ENCODE results near the gene RNF130. TPM values are rescaled to one million over a fixed set of nuclear protein-coding genes. Genes with fewer than 3 reads are reported as not detected.
A peak's percentile ranks its signal among the peaks of the same experiment; 100 is the strongest.

RNF130 gene
- total RNA-seq, 1 experiment from 2014 or later, result 31.4 TPM

- BruUV-seq (replicated peaks), result no TSS peak
- DNase-seq (ENCODE audit: low spot score), result no peak
- no peaks in the 10 kb centered on the region for H3K9me3 ChIP-seq (ENCODE audit: low read depth, low read length, poor library complexity, severe bottlenecking)
- intact Hi-C loops (cut with micrococcal nuclease; ENCODE audit: unreplicated experiment), result no loop called here
- H3K27me3 ChIP-seq (replicated peaks; ENCODE audit: insufficient read depth, low read depth, low read length, poor library complexity), result no peaks in the 10 kb centered on the region
- no peaks in the 10 kb centered on the region for H3K4me1 ChIP-seq (ENCODE audit: insufficient read depth, low read length, poor library complexity, severe bottlenecking)
- no peak overlapping the region for H3K4me3 ChIP-seq (ENCODE audit: low read depth, low read length, poor library complexity, severe bottlenecking)
- ChIA-PET CTCF (interaction anchor here (0.7 kb wide), 1 partner anchor 73 kb away, joined by 7 read pairs; no protein-coding TSS in a partner anchor), POLR2A (ENCODE audit: low non-redundant PET) (interaction anchor here (0.7 kb wide), 1 partner anchor 14 kb away, joined by 16 read pairs; no protein-coding TSS in a partner anchor)
- TF ChIP-seq, protein P1, sequence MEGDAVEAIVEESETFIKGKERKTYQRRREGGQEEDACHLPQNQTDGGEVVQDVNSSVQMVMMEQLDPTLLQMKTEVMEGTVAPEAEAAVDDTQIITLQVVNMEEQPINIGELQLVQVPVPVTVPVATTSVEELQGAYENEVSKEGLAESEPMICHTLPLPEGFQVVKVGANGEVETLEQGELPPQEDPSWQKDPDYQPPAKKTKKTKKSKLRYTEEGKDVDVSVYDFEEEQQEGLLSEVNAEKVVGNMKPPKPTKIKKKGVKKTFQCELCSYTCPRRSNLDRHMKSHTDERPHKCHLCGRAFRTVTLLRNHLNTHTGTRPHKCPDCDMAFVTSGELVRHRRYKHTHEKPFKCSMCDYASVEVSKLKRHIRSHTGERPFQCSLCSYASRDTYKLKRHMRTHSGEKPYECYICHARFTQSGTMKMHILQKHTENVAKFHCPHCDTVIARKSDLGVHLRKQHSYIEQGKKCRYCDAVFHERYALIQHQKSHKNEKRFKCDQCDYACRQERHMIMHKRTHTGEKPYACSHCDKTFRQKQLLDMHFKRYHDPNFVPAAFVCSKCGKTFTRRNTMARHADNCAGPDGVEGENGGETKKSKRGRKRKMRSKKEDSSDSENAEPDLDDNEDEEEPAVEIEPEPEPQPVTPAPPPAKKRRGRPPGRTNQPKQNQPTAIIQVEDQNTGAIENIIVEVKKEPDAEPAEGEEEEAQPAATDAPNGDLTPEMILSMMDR (conservative IDR thresholded peaks at IDR 0.05; ENCODE audit: low read depth, low read length), result no peak
- no peak for TF ChIP-seq EZH2 (IDR thresholded peaks at IDR 0.05; ENCODE audit: borderline replicate concordance, low read depth, low read length, poor library complexity, severe bottlenecking)
- H3K27ac ChIP-seq (ENCODE audit: low read depth, low read length, poor library complexity, severe bottlenecking), result no peak overlapping the region
- no peaks in the 10 kb centered on the region for H3K36me3 ChIP-seq (ENCODE audit: insufficient read depth, low read length, poor library complexity, severe bottlenecking)
These were observed 15.3 kb upstream of the RNF130 start for GRCh38 chr5:180086816-180087399.

DNA sequence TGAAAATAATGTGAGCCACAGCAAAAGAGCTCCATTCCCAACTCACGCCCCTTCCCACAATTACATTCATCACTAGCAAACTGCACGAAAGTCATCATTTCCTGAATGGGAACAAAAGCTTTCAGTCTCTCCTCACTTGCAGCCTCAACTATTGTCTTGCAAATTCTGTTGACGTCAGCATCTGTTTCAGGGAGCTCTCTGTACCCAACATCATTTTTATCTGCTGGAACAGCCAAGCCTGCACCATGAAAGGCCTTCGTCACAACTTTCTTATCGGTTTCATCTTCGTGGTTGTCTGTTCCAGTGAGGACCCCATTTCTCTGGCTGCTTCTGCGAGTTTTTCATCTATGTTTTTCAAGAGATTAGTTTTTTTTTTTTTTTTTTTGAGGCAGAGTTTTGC, 14.3 kb upstream of the RNF130 start:
- Histone ChIP-seq H3K9me3 (ENCODE audit: low read depth, low read length, poor library complexity, severe bottlenecking) (no peaks in the 10 kb centered on the region), H3K4me3 (ENCODE audit: low read depth, low read length, poor library complexity, severe bottlenecking) (no peak overlapping the region), H3K4me1 (ENCODE audit: insufficient read depth, low read length, poor library complexity, severe bottlenecking) (no peaks in the 10 kb centered on the region), H3K36me3 (ENCODE audit: insufficient read depth, low read length, poor library complexity, severe bottlenecking) (no peaks in the 10 kb centered on the region), H3K27me3 (replicated peaks; ENCODE audit: insufficient read depth, low read depth, low read length, poor library complexity) (no peaks in the 10 kb centered on the region), H3K27ac (ENCODE audit: low read depth, low read length, poor library complexity, severe bottlenecking) (no peak overlapping the region)
- CTCF ChIA-PET, result no interaction called here
- no TSS peak for BruUV-seq (replicated peaks)
- intact Hi-C loops (cut with micrococcal nuclease; ENCODE audit: unreplicated experiment), result no loop called here
- DNase-seq (ENCODE audit: low spot score), result peak; percentile 28
- TF ChIP-seq, protein P1 (conservative IDR thresholded peaks at IDR 0.05; ENCODE audit: low read depth, low read length), result no peak
- TF ChIP-seq EZH2 (IDR thresholded peaks at IDR 0.05; ENCODE audit: borderline replicate concordance, low read depth, low read length, poor library complexity, severe bottlenecking), result no peak
- POLR2A ChIA-PET (ENCODE audit: low non-redundant PET), result no interaction called here

- Histone ChIP-seq H3K27ac (ENCODE audit: low read depth, low read length, poor library complexity, severe bottlenecking) (no peak overlapping the region), H3K36me3 (ENCODE audit: insufficient read depth, low read length, poor library complexity, severe bottlenecking) (no peaks in the 10 kb centered on the region), H3K27me3 (replicated peaks; ENCODE audit: insufficient read depth, low read depth, low read length, poor library complexity) (no peaks in the 10 kb centered on the region), H3K9me3 (ENCODE audit: low read depth, low read length, poor library complexity, severe bottlenecking) (no peaks in the 10 kb centered on the region), H3K4me1 (ENCODE audit: insufficient read depth, low read length, poor library complexity, severe bottlenecking) (no peaks in the 10 kb centered on the region), H3K4me3 (ENCODE audit: low read depth, low read length, poor library complexity, severe bottlenecking) (no peak overlapping the region)
- no TSS peak for BruUV-seq (replicated peaks)
- POLR2A ChIA-PET (ENCODE audit: low non-redundant PET), result no interaction called here
- intact Hi-C loops (cut with micrococcal nuclease; ENCODE audit: unreplicated experiment), result no loop called here
- TF ChIP-seq, protein P1 (conservative IDR thresholded peaks at IDR 0.05; ENCODE audit: low read depth, low read length), result no peak
- no peak for TF ChIP-seq EZH2 (IDR thresholded peaks at IDR 0.05; ENCODE audit: borderline replicate concordance, low read depth, low read length, poor library complexity, severe bottlenecking)
- no peak for DNase-seq (ENCODE audit: low spot score)
- CTCF ChIA-PET, result no interaction called here
These were observed 13.3 kb upstream of the RNF130 start for GRCh38 chr5:180084638-180085561.

Measured in A673 (cell line).